ENCODE measurements around the gene PHLDA2. TPM values are rescaled to one million over a fixed set of nuclear protein-coding genes. Genes with fewer than 3 reads are reported as not detected.

PHLDA2 gene
- total RNA-seq, 2 experiments from 2014 or later = 1.3 to 2.5 TPM

GRCh38 chr11:2927121-2927800 is 2.0 kb downstream of the PHLDA2 start:
- no peak for DNase-seq
- Mint-ChIP-seq H3K27ac (no peak overlapping the region), H3K9me3 (no peaks in the 10 kb centered on the region), H3K36me3 (no peaks in the 10 kb centered on the region), H3K4me3 (no peak overlapping the region), H3K27me3 (peaks cover 30% of the 10 kb centered on the region), H3K4me1 (peaks cover 12% of the 10 kb centered on the region)

GRCh38 chr11:2926611-2927051 is 2.6 kb downstream of the PHLDA2 start:
- Mint-ChIP-seq H3K4me1 (peaks cover 12% of the 10 kb centered on the region), H3K4me3 (no peak overlapping the region), H3K36me3 (no peaks in the 10 kb centered on the region), H3K27me3 (peaks cover 30% of the 10 kb centered on the region), H3K9me3 (no peaks in the 10 kb centered on the region), H3K27ac (no peak overlapping the region)
- DNase-seq = no peak

- no peaks in the 10 kb centered on the region for H3K36me3 Mint-ChIP-seq
- H3K27ac Mint-ChIP-seq = no peak overlapping the region
- no peak for DNase-seq
- H3K27me3 Mint-ChIP-seq = peaks cover 30% of the 10 kb centered on the region
- no peaks in the 10 kb centered on the region for H3K9me3 Mint-ChIP-seq
- no peak overlapping the region for H3K4me3 Mint-ChIP-seq
- peaks cover 9% of the 10 kb centered on the region for H3K4me1 Mint-ChIP-seq
Observed at GRCh38 chr11:2924821-2925675, 4.2 kb downstream of the PHLDA2 start.

DNA sequence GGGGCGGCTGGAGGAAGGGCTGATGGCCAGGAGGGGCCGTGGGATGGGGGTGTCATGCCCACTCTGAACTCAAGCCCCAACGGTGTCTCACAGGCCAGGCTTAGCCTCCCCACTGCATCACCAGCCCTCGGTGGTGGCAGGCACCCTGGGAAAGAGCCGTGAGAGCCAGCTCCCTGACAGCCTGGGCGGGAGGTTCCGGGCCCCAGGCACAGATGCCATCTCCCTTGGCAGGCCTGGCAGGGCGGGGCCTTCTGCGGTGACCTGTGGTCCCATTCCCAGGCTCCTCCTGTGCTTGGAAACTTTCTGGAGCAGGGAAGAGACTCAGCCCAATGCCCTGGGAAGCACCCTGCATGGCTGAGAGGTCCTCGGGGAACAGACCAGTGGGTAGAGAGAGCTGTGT is 4.8 kb downstream of the PHLDA2 start:
- Mint-ChIP-seq H3K36me3 (no peaks in the 10 kb centered on the region), H3K9me3 (no peaks in the 10 kb centered on the region), H3K4me3 (no peak overlapping the region), H3K4me1 (peaks cover 6% of the 10 kb centered on the region), H3K27ac (no peak overlapping the region), H3K27me3 (peaks cover 27% of the 10 kb centered on the region)
- DNase-seq = no peak

GRCh38 chr11:2923446-2924375 is 5.5 kb downstream of the PHLDA2 start:
- Mint-ChIP-seq H3K27ac (no peak overlapping the region), H3K4me3 (no peak overlapping the region), H3K9me3 (no peaks in the 10 kb centered on the region), H3K27me3 (peaks cover 22% of the 10 kb centered on the region), H3K36me3 (no peaks in the 10 kb centered on the region), H3K4me1 (peaks cover 4% of the 10 kb centered on the region)
- no peak for DNase-seq

- no peak for DNase-seq
- Mint-ChIP-seq H3K9me3 (no peaks in the 10 kb centered on the region), H3K27me3 (peaks cover 14% of the 10 kb centered on the region), H3K27ac (no peak overlapping the region), H3K36me3 (no peaks in the 10 kb centered on the region), H3K4me1 (no peaks in the 10 kb centered on the region), H3K4me3 (no peak overlapping the region)
Observed at GRCh38 chr11:2922655-2923054, 6.6 kb downstream of the PHLDA2 start.

- H3K27ac Mint-ChIP-seq = no peak overlapping the region
- no peak for DNase-seq
- H3K36me3 Mint-ChIP-seq = no peaks in the 10 kb centered on the region
- H3K4me1 Mint-ChIP-seq = no peaks in the 10 kb centered on the region
- H3K4me3 Mint-ChIP-seq = no peak overlapping the region
- no peaks in the 10 kb centered on the region for H3K9me3 Mint-ChIP-seq
- H3K27me3 Mint-ChIP-seq = peaks cover 7% of the 10 kb centered on the region
Observed at GRCh38 chr11:2921742-2922493, 7.3 kb downstream of the PHLDA2 start.

GRCh38 chr11:2921261-2921660 is 8.0 kb downstream of the PHLDA2 start:
- Mint-ChIP-seq H3K36me3 (no peaks in the 10 kb centered on the region), H3K4me1 (no peaks in the 10 kb centered on the region), H3K9me3 (no peaks in the 10 kb centered on the region), H3K27ac (no peak overlapping the region), H3K27me3 (peaks cover under 1% of the 10 kb centered on the region), H3K4me3 (no peak overlapping the region)
- no peak for DNase-seq

DNA sequence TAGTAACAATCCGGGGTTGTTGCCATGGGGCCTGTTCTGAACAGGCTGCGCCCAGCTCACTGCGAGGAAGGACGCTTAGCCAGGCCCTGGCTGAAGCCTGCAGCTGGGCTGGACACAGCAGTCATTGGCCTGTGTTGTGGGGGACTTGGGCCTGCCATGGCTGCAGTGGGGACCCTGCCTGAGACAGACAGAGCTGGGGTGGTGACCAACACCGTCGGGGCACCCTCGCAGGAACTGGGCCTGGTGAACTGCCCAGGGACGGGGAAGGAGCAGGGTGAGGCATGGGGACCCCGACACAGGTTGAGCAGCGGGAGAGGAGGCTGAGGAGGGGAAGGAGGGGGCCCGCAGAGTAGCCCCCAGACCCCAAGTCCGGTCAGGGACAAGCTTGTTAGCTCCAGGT is 8.9 kb downstream of the PHLDA2 start:
- no peak for DNase-seq
- H3K36me3 Mint-ChIP-seq = no peaks in the 10 kb centered on the region
- H3K27ac Mint-ChIP-seq = no peak overlapping the region
- no peaks in the 10 kb centered on the region for H3K4me1 Mint-ChIP-seq
- H3K27me3 Mint-ChIP-seq = no peaks in the 10 kb centered on the region
- no peaks in the 10 kb centered on the region for H3K9me3 Mint-ChIP-seq
- no peak overlapping the region for H3K4me3 Mint-ChIP-seq

DNA sequence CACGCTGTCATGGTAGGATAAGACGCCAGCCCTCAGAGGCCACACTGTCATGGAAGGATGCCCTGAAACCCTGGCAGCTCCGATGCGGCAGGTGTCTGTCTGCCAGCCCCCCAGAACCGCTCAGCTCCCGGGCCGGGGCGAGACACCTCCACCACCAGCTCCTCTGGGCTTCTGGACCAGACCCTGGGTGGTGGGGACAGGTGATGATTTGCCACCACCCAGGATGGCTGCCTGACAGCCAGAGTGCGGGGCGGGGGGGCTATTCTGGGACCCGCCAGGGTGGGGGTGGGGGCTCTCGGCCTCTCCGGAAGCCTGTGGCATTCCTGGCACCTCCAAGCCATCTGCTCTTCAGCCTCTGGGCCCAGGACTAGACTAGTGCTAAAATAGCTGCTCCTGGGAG is 9.4 kb downstream of the PHLDA2 start:
- Mint-ChIP-seq H3K9me3 (no peaks in the 10 kb centered on the region), H3K4me3 (no peak overlapping the region), H3K27me3 (no peaks in the 10 kb centered on the region), H3K4me1 (no peaks in the 10 kb centered on the region), H3K36me3 (no peaks in the 10 kb centered on the region), H3K27ac (no peak overlapping the region)
- no peak for DNase-seq

GRCh38 chr11:2919188-2919587 is 10.0 kb downstream of the PHLDA2 start:
- Mint-ChIP-seq H3K27me3 (no peaks in the 10 kb centered on the region), H3K4me1 (no peaks in the 10 kb centered on the region), H3K27ac (no peak overlapping the region), H3K36me3 (no peaks in the 10 kb centered on the region), H3K4me3 (no peak overlapping the region), H3K9me3 (no peaks in the 10 kb centered on the region)
- no peak for DNase-seq

DNA sequence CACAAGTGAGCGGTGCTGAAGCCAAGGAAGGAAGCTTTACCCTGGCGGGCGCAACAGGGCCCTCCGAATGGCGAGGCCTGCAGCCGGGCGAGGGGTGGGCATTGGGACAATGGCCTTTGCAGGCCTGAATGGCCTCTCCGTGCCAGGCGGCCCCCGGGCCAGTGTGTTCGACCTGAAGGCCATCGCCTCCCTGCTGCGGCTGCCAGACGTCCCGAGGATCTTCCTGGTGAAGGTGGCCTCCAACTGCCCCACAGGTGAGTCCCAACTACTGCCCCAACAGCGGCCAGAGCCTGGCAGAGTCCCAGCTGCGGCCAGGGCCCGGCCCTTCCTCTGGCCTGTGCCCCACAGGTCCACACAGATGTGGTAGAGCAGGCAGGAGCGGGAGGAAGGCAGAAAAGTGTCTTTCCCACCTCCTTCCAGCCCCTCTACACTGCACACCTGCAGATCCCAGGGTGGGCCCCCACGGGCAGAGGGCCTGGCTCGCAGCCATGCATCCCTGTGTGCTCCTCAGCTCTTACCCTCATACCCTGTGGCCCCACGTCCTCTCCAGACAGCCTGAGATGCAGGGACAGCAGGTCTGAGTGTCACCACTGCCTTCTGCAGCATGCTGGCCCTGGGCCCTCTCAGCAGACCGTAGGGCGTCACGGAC is 11.3 kb downstream of the PHLDA2 start:
- no peaks in the 10 kb centered on the region for H3K36me3 Mint-ChIP-seq
- DNase-seq = no peak
- H3K27me3 Mint-ChIP-seq = no peaks in the 10 kb centered on the region
- H3K4me1 Mint-ChIP-seq = peaks cover 10% of the 10 kb centered on the region
- H3K9me3 Mint-ChIP-seq = no peaks in the 10 kb centered on the region
- H3K4me3 Mint-ChIP-seq = no peak overlapping the region
- no peak overlapping the region for H3K27ac Mint-ChIP-seq

GRCh38 chr11:2916892-2917645 is 12.2 kb downstream of the PHLDA2 start:
- Mint-ChIP-seq H3K27ac (no peak overlapping the region), H3K9me3 (no peaks in the 10 kb centered on the region), H3K4me1 (peaks cover 10% of the 10 kb centered on the region), H3K36me3 (no peaks in the 10 kb centered on the region), H3K4me3 (no peak overlapping the region), H3K27me3 (no peaks in the 10 kb centered on the region)
- DNase-seq = no peak

All from activated naive CD8-positive, alpha-beta T cell treated with anti-CD3 and anti-CD28 coated beads for 36 hours (primary cell).